Thyroid gland (tissue), 4 donors: Measurements from ENCODE around the gene ESPN. TPM values are rescaled to one million over a fixed set of nuclear protein-coding genes. Genes with fewer than 3 reads are reported as not detected.
A peak's percentile ranks its signal among the peaks of the same experiment; 100 is the strongest.
"Not testable (repeated sequence)": the region's sequence is repeated elsewhere in the genome, so short reads cannot be mapped to it uniquely, and the experiment has no call there.

ENCODE experiments used
- DNase-seq, 2 donors: peaks; one replicate each; pipeline ENCODE4 v3.0.0-alpha.2; 2019
- H3K27ac ChIP-seq, 3 donors: fragments of 200-600 bp; sonication (generic); 1 replicate in 2 of 3; 2 replicates in 1 of 3; pipeline ENCODE4 v1.5.1; 2016 to 2019; ENCODE audit warnings: mild to moderate bottlenecking in 1 of 3, moderate library complexity in 1 of 3
- H3K27me3 ChIP-seq: fragments of 200-600 bp; sonication (generic); one replicate; pipeline ENCODE4 v1.5.1; 2019
- H3K36me3 ChIP-seq, 2 donors: fragments of 200-600 bp; sonication (generic); one replicate each; pipeline ENCODE4 v1.5.1; 2016 to 2019
- H3K4me1 ChIP-seq, 2 donors: fragments of 200-600 bp; sonication (generic); one replicate each; pipeline ENCODE4 v1.5.1; 2017 to 2019
- H3K4me3 ChIP-seq, 3 donors: fragments of 200-600 bp; sonication (generic); replicated peaks in 1 of 3; 1 replicate in 2 of 3; 2 replicates in 1 of 3; pipeline ENCODE4 v1.5.1; 2016; ENCODE audit warnings: mild to moderate bottlenecking in 1 of 3
- H3K9me3 ChIP-seq: fragments of 200-600 bp; sonication (generic); one replicate; pipeline ENCODE4 v1.5.1; 2017
- POLR2A ChIP-seq, 2 donors: fragments of 450-650 bp; IDR thresholded peaks; one replicate each; pipeline ENCODE4 v1.6.1; 2017; ENCODE audit warnings: antibody characterized with exemption in 2 of 2, mild to moderate bottlenecking in 2 of 2, moderate library complexity in 1 of 2
- WGBS, 2 donors: methylation state at CpG; one replicate each; pipeline ENCODE4 v1.1.5; 2017; 5-methylcytosine and 5-hydroxymethylcytosine counted together
- intact Hi-C: fragments of 100-400 bp; cut with DNase I; formaldehyde crosslinking; loops from one replicate; pipeline ENCODE4 v1.15.1; 2023
- total RNA-seq, 4 donors: library from RNA; depleted of rRNA; stranded (reverse); fragments of >200 nt; gene quantifications; one replicate each; pipeline ENCODE4 v1.2.3, GENCODE V29; 2016
- TF ChIP-seq, protein P1 (sequence below), 6 experiments: fragments of 200-600 bp in 3 of 6; fragments of 450-650 bp in 3 of 6; sonication (generic) in 3 of 6; IDR thresholded peaks; one replicate each; pipeline ENCODE4 v1.5.1; 2016 to 2019; ENCODE audit warnings: antibody characterized with exemption in 6 of 6, mild to moderate bottlenecking in 2 of 6, inconsistent platforms in 1 of 6, moderate library complexity in 1 of 6

ESPN gene
- total RNA-seq, 4 donors from 2014 or later = 0.67 to 5.2 TPM; not detected in 2

DNA sequence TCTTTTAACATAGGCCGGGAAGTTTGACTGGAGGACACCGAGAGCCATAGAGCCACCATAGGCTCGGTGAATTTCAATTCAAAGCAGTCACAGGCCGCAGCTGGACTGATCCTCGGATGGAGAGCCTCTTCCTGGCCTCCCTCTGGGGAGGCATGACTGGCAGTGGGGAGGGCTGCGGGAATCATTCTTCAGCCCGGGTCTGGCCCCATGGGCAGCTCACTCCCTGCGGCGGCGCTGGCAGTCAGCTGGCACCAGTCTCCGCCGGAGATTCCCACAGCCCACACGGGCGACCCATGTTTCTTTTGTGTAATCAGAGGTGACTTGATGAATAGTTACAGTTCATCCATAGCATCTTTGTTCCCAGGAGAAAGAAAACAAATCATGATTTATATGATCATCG, 10.6 kb downstream of the ESPN start:
- no peak overlapping the region for H3K4me3 ChIP-seq
- DNase-seq = no peak
- 81 to 88% methylated on average over 14 to 15 of the region's 15 CpGs for WGBS, 2 donors
- intact Hi-C loops = no loop called here
- no peak overlapping the region for H3K27ac ChIP-seq
- TF ChIP-seq, protein P1, sequence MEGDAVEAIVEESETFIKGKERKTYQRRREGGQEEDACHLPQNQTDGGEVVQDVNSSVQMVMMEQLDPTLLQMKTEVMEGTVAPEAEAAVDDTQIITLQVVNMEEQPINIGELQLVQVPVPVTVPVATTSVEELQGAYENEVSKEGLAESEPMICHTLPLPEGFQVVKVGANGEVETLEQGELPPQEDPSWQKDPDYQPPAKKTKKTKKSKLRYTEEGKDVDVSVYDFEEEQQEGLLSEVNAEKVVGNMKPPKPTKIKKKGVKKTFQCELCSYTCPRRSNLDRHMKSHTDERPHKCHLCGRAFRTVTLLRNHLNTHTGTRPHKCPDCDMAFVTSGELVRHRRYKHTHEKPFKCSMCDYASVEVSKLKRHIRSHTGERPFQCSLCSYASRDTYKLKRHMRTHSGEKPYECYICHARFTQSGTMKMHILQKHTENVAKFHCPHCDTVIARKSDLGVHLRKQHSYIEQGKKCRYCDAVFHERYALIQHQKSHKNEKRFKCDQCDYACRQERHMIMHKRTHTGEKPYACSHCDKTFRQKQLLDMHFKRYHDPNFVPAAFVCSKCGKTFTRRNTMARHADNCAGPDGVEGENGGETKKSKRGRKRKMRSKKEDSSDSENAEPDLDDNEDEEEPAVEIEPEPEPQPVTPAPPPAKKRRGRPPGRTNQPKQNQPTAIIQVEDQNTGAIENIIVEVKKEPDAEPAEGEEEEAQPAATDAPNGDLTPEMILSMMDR (IDR thresholded peaks at IDR 0.05) = no peak
- no peak for TF ChIP-seq POLR2A (IDR thresholded peaks at IDR 0.05)
- H3K27me3 ChIP-seq = no peaks in the 10 kb centered on the region
- H3K4me1 ChIP-seq = peaks cover 0 to 5% of the 10 kb centered on the region in 2 donors
- H3K9me3 ChIP-seq = no peaks in the 10 kb centered on the region
- H3K36me3 ChIP-seq = no peaks in the 10 kb centered on the region

DNA sequence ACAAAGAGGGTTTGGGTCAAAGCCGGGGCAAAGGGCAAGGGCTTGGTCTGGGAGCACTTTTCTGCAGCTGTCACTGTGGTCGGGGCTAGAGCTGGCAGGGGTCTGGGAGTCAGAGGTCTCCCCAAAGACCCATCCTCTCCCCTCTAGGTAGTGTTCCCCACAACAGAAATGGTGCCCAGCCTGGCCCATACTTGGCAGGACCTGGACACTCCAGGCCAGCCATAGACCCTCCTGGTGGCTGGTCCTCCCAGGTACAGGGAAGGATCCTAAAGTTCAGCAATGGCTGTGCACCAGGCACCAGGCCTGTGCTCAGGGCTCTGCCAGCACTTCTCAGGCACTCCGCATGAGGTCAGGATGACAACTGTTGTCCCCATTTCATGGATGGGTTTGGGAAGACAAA, 11.0 kb downstream of the ESPN start:
- Histone ChIP-seq H3K36me3 (no peaks in the 10 kb centered on the region), H3K4me3 (no peak overlapping the region), H3K9me3 (no peaks in the 10 kb centered on the region), H3K27ac (no peak overlapping the region), H3K4me1 (peaks cover 0 to 9% of the 10 kb centered on the region in 2 donors), H3K27me3 (no peaks in the 10 kb centered on the region)
- intact Hi-C loops = no loop called here
- no peak for DNase-seq
- WGBS, 2 donors = 72% methylated on average over 3 of the region's 3 CpGs; no CpG with 5 or more reads in 1 of the 2 donors
- TF ChIP-seq, protein P1 (IDR thresholded peaks at IDR 0.05) = no peak
- TF ChIP-seq POLR2A (IDR thresholded peaks at IDR 0.05) = no peak

DNA sequence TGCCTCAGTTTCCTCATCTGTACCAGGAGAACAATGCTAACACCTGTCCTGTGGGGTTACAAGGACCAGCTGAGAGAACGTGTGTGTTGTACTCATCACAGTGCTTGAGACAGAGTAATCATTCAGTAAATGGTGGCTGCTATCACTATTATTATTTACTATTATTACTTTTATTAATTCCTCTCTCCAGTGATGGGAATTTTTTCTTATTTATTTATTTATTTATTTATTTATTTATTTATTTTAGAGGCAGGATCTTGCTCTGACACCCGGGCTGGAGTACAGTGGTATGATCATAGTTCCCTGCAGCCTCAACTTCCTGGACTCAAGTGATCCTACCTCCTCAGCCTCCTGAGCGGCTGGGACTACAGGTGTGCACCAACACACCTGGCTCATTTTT, 11.7 kb downstream of the ESPN start:
- H3K27me3 ChIP-seq, H3K27ac ChIP-seq, intact Hi-C loops, DNase-seq, H3K4me3 ChIP-seq, H3K36me3 ChIP-seq, H3K9me3 ChIP-seq: not testable (repeated sequence)
- 78 to 87% methylated on average over 3 of the region's 3 CpGs for WGBS, 2 donors
- peaks cover 0 to 11% of the 10 kb centered on the region in 2 donors for H3K4me1 ChIP-seq

DNA sequence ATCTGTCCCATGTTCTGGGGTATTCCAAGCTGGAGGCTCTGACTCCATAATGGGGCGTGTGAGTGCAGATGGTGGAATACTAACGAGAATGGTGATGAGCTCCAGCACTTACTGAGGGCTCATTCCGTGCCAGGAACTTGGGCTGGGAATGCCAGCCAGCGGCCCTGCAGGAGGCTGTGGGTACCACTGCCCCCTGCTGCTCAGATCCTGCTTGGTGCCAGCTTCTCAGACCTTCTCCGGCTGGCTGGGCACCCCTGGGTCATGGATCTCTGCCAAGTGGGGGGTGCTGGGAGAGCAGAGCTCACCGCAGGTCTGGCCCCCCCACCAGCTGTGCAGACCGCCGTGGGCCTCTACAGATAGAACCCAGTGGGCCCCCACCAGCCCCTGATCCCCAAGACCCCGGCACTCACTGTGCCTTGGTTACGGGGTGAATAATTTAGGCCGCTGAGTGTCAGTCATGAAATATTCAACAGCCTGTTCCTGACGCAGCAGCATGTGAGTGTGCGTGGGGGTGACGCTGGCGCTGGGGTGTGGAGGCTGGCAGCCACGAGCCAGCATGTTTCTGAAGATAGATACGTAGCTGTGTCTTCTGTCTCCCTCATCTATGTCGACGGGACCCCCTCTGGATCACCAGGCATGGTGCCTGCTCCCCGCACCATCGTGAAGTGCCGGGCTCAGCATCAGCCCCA, 12.6 kb downstream of the ESPN start:
- H3K27ac ChIP-seq, H3K36me3 ChIP-seq, H3K9me3 ChIP-seq, H3K27me3 ChIP-seq, intact Hi-C loops, H3K4me3 ChIP-seq: not testable (repeated sequence)
- TF ChIP-seq, protein P1 (IDR thresholded peaks at IDR 0.05) = peak in 2 of 6 experiments; percentile 5 to 28
- 62 to 77% methylated on average over 7 to 20 of the region's 22 CpGs for WGBS, 2 donors
- peaks cover 0 to 11% of the 10 kb centered on the region in 2 donors for H3K4me1 ChIP-seq
- peak; percentile 25 to 38 for DNase-seq

DNA sequence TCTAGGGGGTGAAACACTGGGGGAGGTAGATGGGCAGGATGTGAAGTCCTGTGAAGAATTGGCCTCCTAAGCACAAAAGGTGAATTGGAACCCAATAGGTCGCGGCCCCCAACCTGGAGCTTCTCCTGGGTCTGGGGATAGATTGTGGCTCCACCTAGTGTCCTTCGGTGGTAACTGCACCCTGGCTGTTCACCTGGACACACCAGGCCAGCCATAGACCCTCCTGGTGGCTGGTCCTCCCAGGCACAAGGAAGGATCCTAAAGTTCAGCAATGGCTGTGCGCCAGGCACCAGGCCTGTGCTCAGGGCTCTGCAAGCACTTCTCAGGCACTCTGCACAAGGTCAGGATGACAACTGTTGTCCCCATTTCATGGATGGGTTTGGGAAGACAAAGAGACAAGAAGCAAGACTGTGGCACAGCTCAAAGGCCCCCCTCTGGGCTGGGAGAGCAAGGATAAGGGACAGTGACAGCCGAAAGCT, 13.5 kb downstream of the ESPN start:
- no peaks in the 10 kb centered on the region for H3K9me3 ChIP-seq
- no peak overlapping the region for H3K4me3 ChIP-seq
- TF ChIP-seq, protein P1 (IDR thresholded peaks at IDR 0.05) = peak; percentile 70 to 97 (median 86)
- TF ChIP-seq POLR2A (IDR thresholded peaks at IDR 0.05) = no peak
- 16 to 17% methylated on average over 5 of the region's 5 CpGs for WGBS, 2 donors
- intact Hi-C loops = no loop called here
- no peaks in the 10 kb centered on the region for H3K27me3 ChIP-seq
- peak; percentile 52 to 58 for DNase-seq
- H3K36me3 ChIP-seq = no peaks in the 10 kb centered on the region
- no peak overlapping the region for H3K27ac ChIP-seq
- peaks cover 0 to 11% of the 10 kb centered on the region in 2 donors for H3K4me1 ChIP-seq
